ENCODE results near the gene MPP2. TPM values are rescaled to one million over a fixed set of nuclear protein-coding genes. Genes with fewer than 3 reads are reported as not detected.

Gene MPP2
- total RNA-seq, 1 donor = 0.72 TPM

- H3K27me3 ChIP-seq (ENCODE audit: insufficient read depth, low read length) = peaks cover under 1% of the 10 kb centered on the region
- H3K27ac ChIP-seq (ENCODE audit: low read depth, low read length) = no peak overlapping the region
- no peaks in the 10 kb centered on the region for H3K4me1 ChIP-seq (ENCODE audit: insufficient read depth, low read length)
- TF ChIP-seq, protein P1, sequence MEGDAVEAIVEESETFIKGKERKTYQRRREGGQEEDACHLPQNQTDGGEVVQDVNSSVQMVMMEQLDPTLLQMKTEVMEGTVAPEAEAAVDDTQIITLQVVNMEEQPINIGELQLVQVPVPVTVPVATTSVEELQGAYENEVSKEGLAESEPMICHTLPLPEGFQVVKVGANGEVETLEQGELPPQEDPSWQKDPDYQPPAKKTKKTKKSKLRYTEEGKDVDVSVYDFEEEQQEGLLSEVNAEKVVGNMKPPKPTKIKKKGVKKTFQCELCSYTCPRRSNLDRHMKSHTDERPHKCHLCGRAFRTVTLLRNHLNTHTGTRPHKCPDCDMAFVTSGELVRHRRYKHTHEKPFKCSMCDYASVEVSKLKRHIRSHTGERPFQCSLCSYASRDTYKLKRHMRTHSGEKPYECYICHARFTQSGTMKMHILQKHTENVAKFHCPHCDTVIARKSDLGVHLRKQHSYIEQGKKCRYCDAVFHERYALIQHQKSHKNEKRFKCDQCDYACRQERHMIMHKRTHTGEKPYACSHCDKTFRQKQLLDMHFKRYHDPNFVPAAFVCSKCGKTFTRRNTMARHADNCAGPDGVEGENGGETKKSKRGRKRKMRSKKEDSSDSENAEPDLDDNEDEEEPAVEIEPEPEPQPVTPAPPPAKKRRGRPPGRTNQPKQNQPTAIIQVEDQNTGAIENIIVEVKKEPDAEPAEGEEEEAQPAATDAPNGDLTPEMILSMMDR (IDR thresholded peaks at IDR 0.05; ENCODE audit: extremely low read depth, low read depth, low read length) = no peak
- H3K4me2 ChIP-seq (ENCODE audit: insufficient read depth, low read length) = no peak overlapping the region
- H3K36me3 ChIP-seq (ENCODE audit: insufficient read depth, low read length) = no peaks in the 10 kb centered on the region
- H3K9me3 ChIP-seq (ENCODE audit: low read depth, low read length) = no peaks in the 10 kb centered on the region
- H3K79me2 ChIP-seq (ENCODE audit: insufficient read depth, low read length) = no peaks in the 10 kb centered on the region
- H4K20me1 ChIP-seq (ENCODE audit: insufficient read depth, low read length) = no peaks in the 10 kb centered on the region
- H2AFZ ChIP-seq (ENCODE audit: low read length) = no peak overlapping the region
- H3K4me3 ChIP-seq (ENCODE audit: insufficient read depth, low read length) = no peak overlapping the region
- no peak for DNase-seq (ENCODE audit: insufficient read length, low spot score, missing footprints)
Measured at GRCh38 chr17:43879723-43880419, 27.5 kb downstream of the MPP2 start.

DNA sequence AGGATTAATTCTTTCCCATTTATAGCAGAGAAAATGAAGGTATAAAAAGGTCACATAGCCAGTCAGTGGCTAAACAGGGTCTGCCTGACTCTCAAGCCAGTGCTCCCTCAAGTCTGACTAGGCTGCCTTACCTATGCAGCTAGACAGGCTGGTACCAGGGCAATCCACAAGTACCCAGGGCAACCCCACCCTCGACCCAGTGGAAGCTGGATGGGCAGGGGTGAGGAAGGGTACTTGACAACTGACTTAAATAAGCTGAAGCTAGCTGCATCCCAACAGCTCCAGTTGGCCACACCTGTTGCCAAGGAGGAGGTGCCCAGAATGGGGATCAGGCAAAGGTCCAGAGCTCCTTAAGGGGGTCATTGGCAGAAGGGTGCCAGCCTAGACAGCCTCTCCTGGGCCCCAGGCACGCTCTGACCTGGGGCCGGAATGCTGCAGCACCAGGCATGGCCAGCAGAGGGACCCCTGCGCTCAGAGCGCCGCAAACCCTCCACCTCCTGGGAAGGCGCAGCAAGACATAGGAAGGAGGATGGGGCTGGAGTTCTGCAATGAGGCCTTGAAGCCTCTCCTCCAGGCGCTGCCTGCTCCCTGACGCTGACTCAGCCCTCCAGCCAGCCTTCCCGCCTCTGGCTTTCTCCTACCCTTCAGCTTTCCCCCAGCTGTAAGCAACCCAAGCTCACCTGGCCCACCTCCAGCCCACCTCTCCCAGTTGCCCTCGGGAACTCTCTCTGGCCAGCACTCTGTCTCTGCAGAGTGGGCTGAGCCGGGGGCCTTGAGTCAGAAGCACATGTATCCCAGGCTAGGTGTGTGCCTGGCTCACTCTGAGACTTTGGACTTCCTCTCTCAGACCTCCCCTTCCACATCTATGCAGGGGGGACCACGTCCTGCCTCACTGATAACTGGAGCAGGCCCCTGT is 28.8 kb downstream of the MPP2 start:
- H2AFZ ChIP-seq (ENCODE audit: low read length) = peak overlapping the region; percentile 47

GRCh38 chr17:43877451-43878155 is 29.7 kb downstream of the MPP2 start:
- H4K20me1 ChIP-seq (ENCODE audit: insufficient read depth, low read length) = no peaks in the 10 kb centered on the region
- no peak overlapping the region for H3K27ac ChIP-seq (ENCODE audit: low read depth, low read length)
- no peak overlapping the region for H3K4me3 ChIP-seq (ENCODE audit: insufficient read depth, low read length)
- H3K4me2 ChIP-seq (ENCODE audit: insufficient read depth, low read length) = no peak overlapping the region
- H3K4me1 ChIP-seq (ENCODE audit: insufficient read depth, low read length) = no peaks in the 10 kb centered on the region
- DNase-seq (ENCODE audit: insufficient read length, low spot score, missing footprints) = peak; percentile 45
- no peaks in the 10 kb centered on the region for H3K9me3 ChIP-seq (ENCODE audit: low read depth, low read length)
- H3K79me2 ChIP-seq (ENCODE audit: insufficient read depth, low read length) = no peaks in the 10 kb centered on the region
- no peak overlapping the region for H2AFZ ChIP-seq (ENCODE audit: low read length)
- H3K36me3 ChIP-seq (ENCODE audit: insufficient read depth, low read length) = no peaks in the 10 kb centered on the region
- TF ChIP-seq, protein P1 (IDR thresholded peaks at IDR 0.05; ENCODE audit: extremely low read depth, low read depth, low read length) = no peak
- H3K27me3 ChIP-seq (ENCODE audit: insufficient read depth, low read length) = peaks cover 12% of the 10 kb centered on the region

More for the DNA sequence above, 28.8 kb downstream of the MPP2 start:
- Histone ChIP-seq H3K27ac (ENCODE audit: low read depth, low read length) (no peak overlapping the region), H3K27me3 (ENCODE audit: insufficient read depth, low read length) (peaks cover 4% of the 10 kb centered on the region), H4K20me1 (ENCODE audit: insufficient read depth, low read length) (no peaks in the 10 kb centered on the region), H3K9me3 (ENCODE audit: low read depth, low read length) (no peaks in the 10 kb centered on the region), H3K36me3 (ENCODE audit: insufficient read depth, low read length) (no peaks in the 10 kb centered on the region), H3K79me2 (ENCODE audit: insufficient read depth, low read length) (no peaks in the 10 kb centered on the region), H3K4me3 (ENCODE audit: insufficient read depth, low read length) (no peak overlapping the region), H3K4me1 (ENCODE audit: insufficient read depth, low read length) (no peaks in the 10 kb centered on the region), H3K4me2 (ENCODE audit: insufficient read depth, low read length) (no peak overlapping the region)
- peak; percentile 100 for DNase-seq (ENCODE audit: insufficient read length, low spot score, missing footprints)
- TF ChIP-seq, protein P1 (IDR thresholded peaks at IDR 0.05; ENCODE audit: extremely low read depth, low read depth, low read length) = peak; percentile 91
